Stimulated activated CD4-positive, alpha-beta T cell treated with anti-CD3 and anti-CD28 coated beads, Interleukin-4, amount 100 ng/mL, for 4 hours (primary cell): ENCODE data around the gene RTN4RL2.

ENCODE experiments used
- DNase-seq, 2 experiments: peaks; one replicate each; pipeline ENCODE4 v3.0.0-alpha.2; 2020

Gene RTN4RL2

GRCh38 chr11:57463671-57464538 is 3.6 kb downstream of the RTN4RL2 start:
- no peak for DNase-seq

GRCh38 chr11:57464539-57465181 is 4.3 kb downstream of the RTN4RL2 start:
- DNase-seq, result no peak

- DNase-seq, result no peak
Measured at GRCh38 chr11:57466680-57467079, 6.4 kb downstream of the RTN4RL2 start.

GRCh38 chr11:57467508-57468157 is 7.3 kb downstream of the RTN4RL2 start:
- DNase-seq, result no peak

- no peak for DNase-seq
Measured at GRCh38 chr11:57468276-57468675, 7.9 kb downstream of the RTN4RL2 start.

- no peak for DNase-seq
Measured at GRCh38 chr11:57469268-57469667, 8.9 kb downstream of the RTN4RL2 start.

- no peak for DNase-seq
Measured at GRCh38 chr11:57471496-57471895, 11.2 kb downstream of the RTN4RL2 start.

GRCh38 chr11:57473285-57473841 is 13.0 kb downstream of the RTN4RL2 start:
- DNase-seq, result no peak

- DNase-seq, result peak in 1 of 2 experiments; percentile 50
Measured at GRCh38 chr11:57474017-57474802, 13.9 kb downstream of the RTN4RL2 start.

- DNase-seq, result no peak
Measured at GRCh38 chr11:57474803-57475115, 14.4 kb downstream of the RTN4RL2 start.

- no peak for DNase-seq
Measured at GRCh38 chr11:57475191-57475590, 14.9 kb downstream of the RTN4RL2 start.

GRCh38 chr11:57475671-57476046 is 15.3 kb downstream of the RTN4RL2 start:
- DNase-seq, result no peak

- DNase-seq, result peak; percentile 24 to 38
Measured at GRCh38 chr11:57476047-57476756, 15.9 kb downstream of the RTN4RL2 start.

GRCh38 chr11:57476757-57477506 is 16.6 kb downstream of the RTN4RL2 start:
- no peak for DNase-seq

GRCh38 chr11:57477507-57478189 is 17.3 kb downstream of the RTN4RL2 start:
- DNase-seq, result no peak

GRCh38 chr11:57479021-57479663 is 18.8 kb downstream of the RTN4RL2 start:
- DNase-seq, result no peak

- no peak for DNase-seq
Measured at GRCh38 chr11:57479911-57480310, 19.6 kb downstream of the RTN4RL2 start.

GRCh38 chr11:57480409-57481137 is 20.2 kb downstream of the RTN4RL2 start:
- peak; percentile 68 to 71 for DNase-seq

GRCh38 chr11:57481315-57481714 is 21.0 kb downstream of the RTN4RL2 start:
- DNase-seq, result no peak
